GF-D8 (cell line): ENCODE results near the gene EPHA2.

ENCODE experiments used
- DNase-seq: peaks from one replicate; lab custom pipeline; 2025; lab: John Stamatoyannopoulos, UW

EPHA2 gene

GRCh38 chr1:16092097-16092922 is 63.6 kb downstream of the EPHA2 start:
- no peak for DNase-seq

- no peak for DNase-seq
Measured at GRCh38 chr1:16091296-16091695, 64.6 kb downstream of the EPHA2 start.

GRCh38 chr1:16090076-16090826 is 65.6 kb downstream of the EPHA2 start:
- DNase-seq, result no peak

GRCh38 chr1:16088996-16089395 is 66.9 kb downstream of the EPHA2 start:
- no peak for DNase-seq

GRCh38 chr1:16088351-16088911 is 67.4 kb downstream of the EPHA2 start:
- DNase-seq, result no peak

GRCh38 chr1:16087733-16088132 is 68.1 kb downstream of the EPHA2 start:
- DNase-seq, result no peak

- DNase-seq, result no peak
Measured at GRCh38 chr1:16085522-16085921, 70.3 kb downstream of the EPHA2 start.

- no peak for DNase-seq
Measured at GRCh38 chr1:16083486-16083885, 72.4 kb downstream of the EPHA2 start.

GRCh38 chr1:16082283-16083038 is 73.4 kb downstream of the EPHA2 start:
- DNase-seq, result no peak

GRCh38 chr1:16081636-16082035 is 74.2 kb downstream of the EPHA2 start:
- DNase-seq, result no peak

- no peak for DNase-seq
Measured at GRCh38 chr1:16080422-16081150, 75.3 kb downstream of the EPHA2 start.

GRCh38 chr1:16078925-16079656 is 76.8 kb downstream of the EPHA2 start:
- no peak for DNase-seq

- DNase-seq, result no peak
Measured at GRCh38 chr1:16077406-16078245, 78.2 kb downstream of the EPHA2 start.

GRCh38 chr1:16076865-16077238 is 79.0 kb downstream of the EPHA2 start:
- DNase-seq, result no peak

GRCh38 chr1:16076031-16076864 is 79.6 kb downstream of the EPHA2 start:
- DNase-seq, result no peak

GRCh38 chr1:16075337-16076030 is 80.4 kb downstream of the EPHA2 start:
- DNase-seq, result no peak
